HG03039 (cell line): ENCODE measurements around the gene OR51B5.
A peak's percentile ranks its signal among the peaks of the same experiment; 100 is the strongest.
"Not testable (repeated sequence)": the region's sequence is repeated elsewhere in the genome, so short reads cannot be mapped to it uniquely, and the experiment has no call there.

Source experiments
- ATAC-seq: cut with Tn5 transposase; IDR thresholded peaks from one replicate; pipeline ENCODE4 v1.9.1; 2021; ENCODE audit warnings: mild to moderate bottlenecking, moderate library complexity; ENCODE audit not compliant: unreplicated experiment

The OR51B5 gene

GRCh38 chr11:5343474-5344335 is at the start of gene OR51B5:
OR51B5 (minus strand) TSS chr11:5343524; CDS start chr11:5343524, 0 bp downstream.
- no peak for ATAC-seq

GRCh38 chr11:5390210-5390609 is 46.9 kb upstream of the OR51B5 start:
- no peak for ATAC-seq

GRCh38 chr11:5384335-5384734 is 41.0 kb upstream of the OR51B5 start:
- ATAC-seq: no peak

GRCh38 chr11:5383576-5383975 is 40.3 kb upstream of the OR51B5 start, which contains the start of gene OR51M1:
OR51M1 (plus strand) TSS chr11:5383812; CDS start chr11:5389399, 5,587 bp downstream.
- ATAC-seq: no peak

- ATAC-seq: peak; percentile 84
These were observed 37.5 kb upstream of the OR51B5 start for GRCh38 chr11:5380740-5381342.

GRCh38 chr11:5369789-5370188 is 26.5 kb upstream of the OR51B5 start:
- no peak for ATAC-seq

GRCh38 chr11:5368502-5369043 is 25.2 kb upstream of the OR51B5 start:
- ATAC-seq: no peak

GRCh38 chr11:5367448-5368074 is 24.2 kb upstream of the OR51B5 start:
- no peak for ATAC-seq

GRCh38 chr11:5366856-5367255 is 23.5 kb upstream of the OR51B5 start:
- ATAC-seq: no peak

GRCh38 chr11:5366365-5366764 is 23.0 kb upstream of the OR51B5 start:
- ATAC-seq: not testable (repeated sequence)

GRCh38 chr11:5364214-5364613 is 20.9 kb upstream of the OR51B5 start:
- ATAC-seq: no peak

GRCh38 chr11:5363679-5364078 is 20.4 kb upstream of the OR51B5 start:
- ATAC-seq: no peak

- no peak for ATAC-seq
These were observed 18.8 kb upstream of the OR51B5 start for GRCh38 chr11:5362017-5362625.

GRCh38 chr11:5356031-5356430 is 12.7 kb upstream of the OR51B5 start:
- ATAC-seq: not testable (repeated sequence)

GRCh38 chr11:5351208-5351607 is 7.9 kb upstream of the OR51B5 start, which contains the start of gene OR51B6:
OR51B6 (plus strand) TSS chr11:5351508; CDS start chr11:5351508, 0 bp downstream.
- no peak for ATAC-seq

GRCh38 chr11:5349550-5349949 is 6.2 kb upstream of the OR51B5 start:
- ATAC-seq: no peak

- no peak for ATAC-seq
These were observed 5.3 kb upstream of the OR51B5 start for GRCh38 chr11:5348551-5349194.

GRCh38 chr11:5345831-5346230 is 2.5 kb upstream of the OR51B5 start:
- ATAC-seq: no peak

- no peak for ATAC-seq
These were observed 3.5 kb downstream of the OR51B5 start for GRCh38 chr11:5339771-5340322.

- not testable (repeated sequence) for ATAC-seq
These were observed 6.1 kb downstream of the OR51B5 start for GRCh38 chr11:5337253-5337652.
